ENCODE results near the gene SULF2.

Gene SULF2

GRCh38 chr20:47682028-47682783 is 103.1 kb downstream of the SULF2 start:
- DNase-seq = no peak

- DNase-seq = no peak
Observed at GRCh38 chr20:47680804-47681529, 104.3 kb downstream of the SULF2 start.

GRCh38 chr20:47679462-47679861 is 105.8 kb downstream of the SULF2 start:
- DNase-seq = no peak

GRCh38 chr20:47678536-47678935 is 106.7 kb downstream of the SULF2 start:
- DNase-seq = no peak

GRCh38 chr20:47677635-47678453 is 107.4 kb downstream of the SULF2 start:
- DNase-seq = peak; percentile 73

- no peak for DNase-seq
Observed at GRCh38 chr20:47676912-47677634, 108.2 kb downstream of the SULF2 start.

GRCh38 chr20:47676219-47676721 is 109.0 kb downstream of the SULF2 start:
- no peak for DNase-seq

- DNase-seq = no peak
Observed at GRCh38 chr20:47675190-47676142, 109.8 kb downstream of the SULF2 start.

- no peak for DNase-seq
Observed at GRCh38 chr20:47674686-47675085, 110.6 kb downstream of the SULF2 start.

GRCh38 chr20:47674145-47674544 is 111.1 kb downstream of the SULF2 start:
- DNase-seq = no peak

GRCh38 chr20:47673671-47673955 is 111.7 kb downstream of the SULF2 start:
- DNase-seq = no peak

GRCh38 chr20:47672886-47673670 is 112.2 kb downstream of the SULF2 start:
- DNase-seq = no peak

- DNase-seq = no peak
Observed at GRCh38 chr20:47672166-47672565, 113.1 kb downstream of the SULF2 start.

GRCh38 chr20:47670913-47671312 is 114.4 kb downstream of the SULF2 start:
- DNase-seq = no peak

- DNase-seq = no peak
Observed at GRCh38 chr20:47669927-47670890, 115.1 kb downstream of the SULF2 start.

GRCh38 chr20:47669489-47669888 is 115.8 kb downstream of the SULF2 start:
- DNase-seq = no peak

- DNase-seq = no peak
Observed at GRCh38 chr20:47669152-47669425, 116.2 kb downstream of the SULF2 start.

GRCh38 chr20:47668313-47669151 is 116.7 kb downstream of the SULF2 start:
- no peak for DNase-seq
